ENCODE results near the gene CENPK.
"Not testable (repeated sequence)": the region's sequence is repeated elsewhere in the genome, so short reads cannot be mapped to it uniquely, and the experiment has no call there.

Gene CENPK, protein sequence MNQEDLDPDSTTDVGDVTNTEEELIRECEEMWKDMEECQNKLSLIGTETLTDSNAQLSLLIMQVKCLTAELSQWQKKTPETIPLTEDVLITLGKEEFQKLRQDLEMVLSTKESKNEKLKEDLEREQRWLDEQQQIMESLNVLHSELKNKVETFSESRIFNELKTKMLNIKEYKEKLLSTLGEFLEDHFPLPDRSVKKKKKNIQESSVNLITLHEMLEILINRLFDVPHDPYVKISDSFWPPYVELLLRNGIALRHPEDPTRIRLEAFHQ

DNA sequence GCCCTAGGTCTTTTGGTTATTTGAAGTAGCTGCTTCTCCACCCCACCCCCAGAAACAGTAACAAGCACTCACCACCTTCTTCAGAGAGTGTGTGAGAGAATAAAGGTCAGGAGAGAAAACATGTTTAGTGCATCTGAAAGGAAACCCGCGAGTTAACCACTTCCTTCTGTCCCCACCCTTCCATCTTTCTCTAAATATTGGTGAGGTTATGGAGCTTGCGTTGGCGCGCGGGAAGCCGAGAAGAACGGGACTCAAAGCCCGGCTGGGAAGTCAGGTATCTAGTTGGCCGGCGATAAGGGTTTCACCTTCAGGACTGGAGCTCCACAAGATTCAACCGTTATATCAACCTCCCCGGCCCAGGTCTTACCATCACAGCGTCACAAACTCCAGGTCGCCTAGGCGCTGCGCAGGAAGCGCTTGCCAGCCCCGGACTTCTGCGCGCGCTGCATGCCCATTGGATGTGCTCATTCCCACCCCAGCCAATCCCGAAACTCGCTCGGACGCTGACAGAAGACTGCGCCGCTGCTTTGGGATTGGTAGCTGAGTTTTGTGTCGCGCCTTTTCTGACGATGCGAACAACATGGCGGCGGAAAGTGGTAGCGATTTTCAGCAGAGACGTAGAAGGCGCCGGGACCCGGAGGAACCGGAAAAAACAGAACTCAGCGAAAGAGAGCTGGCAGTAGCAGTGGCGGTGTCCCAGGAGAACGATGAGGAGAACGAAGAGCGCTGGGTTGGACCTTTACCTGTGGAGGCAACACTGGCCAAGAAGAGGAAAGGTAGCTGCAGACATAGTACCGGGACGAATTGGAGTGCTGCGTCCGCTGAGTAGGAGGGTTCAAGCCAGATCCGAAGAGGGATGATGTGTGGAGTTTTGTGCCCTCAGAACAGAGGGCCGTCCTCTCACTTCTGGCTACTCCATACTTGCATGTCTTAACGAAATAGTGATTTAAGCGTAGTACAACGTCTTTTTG, at the start of gene CENPK, which contains the start of gene PPWD1:
Gene CENPK (minus strand): TSS at position 438 of the 971 bp plus-strand sequence. CDS start 8,261 bp downstream, outside the sequence.
Gene PPWD1 (plus strand): TSS at position 566 of the 971 bp plus-strand sequence. CDS start 15 bp downstream, at position 581.
- peak; percentile 99 for DNase-seq

DNA sequence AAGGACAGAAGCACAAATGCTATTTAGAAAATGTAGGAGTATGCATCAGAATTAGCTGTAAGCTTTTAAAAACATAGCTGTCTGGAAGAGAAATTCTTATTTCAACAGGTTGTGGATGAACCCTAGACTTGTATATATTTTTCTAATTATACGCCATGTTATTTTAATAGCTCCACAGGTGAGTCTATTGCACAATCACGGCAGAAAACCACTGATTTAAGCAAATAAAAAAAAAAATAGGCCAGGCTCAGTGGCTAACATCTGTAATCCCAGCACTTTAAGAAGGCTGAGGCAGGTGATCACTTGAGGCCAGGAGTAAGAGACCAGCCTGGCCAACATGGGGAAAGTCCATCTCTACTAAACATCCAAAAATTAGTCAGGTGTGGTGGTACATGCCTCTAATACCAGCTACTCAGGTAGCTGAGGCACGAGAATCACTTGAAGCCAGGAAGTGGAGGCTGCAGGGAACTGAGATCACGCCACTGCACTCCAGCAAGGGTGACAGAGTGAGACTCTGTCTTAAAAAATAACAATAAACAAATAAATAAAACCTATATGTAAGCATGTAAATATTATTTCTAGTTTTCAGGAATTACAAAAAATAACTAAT, 49.4 kb upstream of the CENPK start:
- no peak for DNase-seq

DNA sequence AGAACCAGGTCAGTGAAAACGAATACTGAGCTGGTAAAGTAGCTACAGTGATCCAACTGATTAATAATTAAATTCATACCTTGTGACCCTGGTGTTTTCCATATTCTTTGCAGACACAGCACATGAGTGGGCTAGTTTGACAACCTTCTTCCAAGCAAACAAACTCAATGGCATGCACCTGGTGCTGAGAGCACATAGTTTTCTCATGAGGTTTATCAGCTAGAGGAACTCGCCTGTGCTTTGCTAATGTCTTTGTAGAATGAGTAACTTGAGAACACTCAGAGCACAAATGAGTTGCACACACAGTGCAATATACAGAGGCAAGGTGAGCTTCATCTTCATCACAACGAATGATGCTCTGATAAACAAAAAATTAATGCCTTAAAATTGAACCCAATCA, 48.6 kb upstream of the CENPK start:
- DNase-seq = no peak

DNA sequence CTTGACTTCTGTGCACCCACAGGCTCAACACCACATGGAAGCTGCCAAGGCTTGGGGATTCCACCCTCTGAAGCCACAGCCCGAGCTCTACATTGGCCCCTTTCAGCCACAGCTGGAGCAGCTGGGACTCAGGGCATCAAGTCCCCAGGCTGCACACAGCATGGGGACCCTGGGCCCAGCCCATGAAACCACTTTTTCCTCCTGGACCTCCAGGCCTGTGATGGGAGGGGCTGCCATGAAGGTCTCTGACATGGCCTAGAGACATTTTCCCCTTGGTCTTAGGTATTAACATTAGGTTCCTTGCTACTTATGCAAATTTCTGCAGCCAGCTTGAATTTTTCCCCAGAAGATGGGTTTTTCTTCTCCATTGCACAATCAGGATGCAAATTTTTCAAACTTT, 38.8 kb upstream of the CENPK start:
- DNase-seq = not testable (repeated sequence)

DNA sequence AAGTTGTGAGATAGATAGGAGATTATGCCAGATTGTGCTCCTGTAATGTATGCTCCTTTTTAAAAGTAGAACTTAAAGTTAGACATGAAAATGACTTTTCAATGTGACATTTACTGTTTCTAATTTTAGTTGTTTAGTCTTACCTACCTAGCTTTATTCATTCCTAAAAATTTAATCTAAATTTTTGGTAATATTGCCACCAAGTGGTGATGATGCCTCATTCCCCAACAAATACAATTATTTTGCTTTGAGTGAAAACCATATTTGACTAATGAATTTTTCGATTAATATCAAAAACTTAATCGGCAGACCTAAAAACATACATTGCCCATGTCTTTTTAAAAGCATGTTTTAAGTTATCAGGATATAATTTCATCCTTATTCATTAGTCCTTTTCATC, 25.7 kb upstream of the CENPK start:
- no peak for DNase-seq

DNA sequence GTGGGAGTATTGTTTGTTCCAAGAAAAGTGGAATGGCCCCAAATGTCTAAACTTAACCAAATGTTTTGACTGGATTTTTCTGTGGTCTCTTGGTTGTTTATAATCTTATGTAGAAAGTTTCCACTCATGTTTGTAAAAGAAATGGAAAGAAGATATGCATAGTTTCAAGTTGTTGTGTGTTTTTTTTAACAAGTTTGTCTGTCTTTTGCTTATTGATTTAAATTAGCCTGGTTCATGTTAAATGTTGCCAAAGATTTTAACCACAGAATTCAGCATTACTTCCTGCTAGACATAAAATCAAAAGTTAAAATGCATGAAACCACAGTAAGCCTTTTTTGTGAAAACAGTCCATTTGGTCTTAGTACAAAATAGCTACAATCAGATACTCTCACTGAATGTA, 14.2 kb upstream of the CENPK start:
- peak; percentile 9 for DNase-seq

DNA sequence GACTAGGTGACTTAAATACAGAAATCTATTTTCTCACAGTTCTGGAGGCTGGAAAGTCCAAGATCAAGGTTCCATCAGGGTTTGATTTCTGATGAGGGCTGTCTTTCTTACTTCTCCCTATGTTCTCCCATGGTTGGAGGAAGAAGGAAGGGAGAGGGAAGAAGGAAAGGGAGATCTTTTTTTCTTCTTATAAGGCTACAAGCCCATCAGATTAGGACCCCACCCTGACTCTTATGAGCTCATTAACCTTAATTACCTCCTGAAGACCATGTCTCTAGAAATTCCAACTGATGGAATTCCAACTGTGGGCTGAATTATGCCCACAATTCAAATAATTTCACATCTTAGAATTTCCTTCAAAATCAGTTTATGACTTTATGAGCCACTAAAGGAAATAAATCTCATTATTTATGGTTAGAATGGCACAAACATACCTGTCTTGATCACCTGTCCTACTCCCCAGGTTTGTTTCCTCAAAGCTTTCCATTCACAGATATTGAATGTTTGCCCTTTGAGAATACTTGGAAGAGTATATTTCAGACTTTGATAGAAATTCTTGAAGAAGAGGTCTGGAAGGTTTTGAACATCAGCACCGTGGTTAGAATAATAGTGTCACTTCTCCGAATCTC, 7.7 kb upstream of the CENPK start:
- no peak for DNase-seq

DNA sequence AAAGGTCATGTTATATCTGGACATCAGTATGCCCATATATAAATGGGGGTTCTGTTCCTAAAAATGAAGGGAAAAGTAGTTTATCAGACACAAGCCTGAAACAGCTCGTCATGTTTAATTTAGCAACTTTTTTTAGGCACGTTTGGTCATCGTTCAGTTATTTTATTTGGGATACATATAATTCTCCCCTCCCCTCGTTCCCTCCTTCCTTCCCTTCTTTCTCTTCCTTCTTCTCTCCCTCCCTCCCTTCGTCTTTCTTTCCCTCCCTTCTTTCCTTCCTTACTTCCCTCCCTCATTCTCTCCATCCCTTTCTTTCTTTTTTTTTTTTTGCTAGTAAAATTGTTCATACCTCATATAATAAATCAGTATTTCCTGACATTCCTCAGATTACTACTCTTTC, 3.5 kb upstream of the CENPK start:
- no peak for DNase-seq

DNA sequence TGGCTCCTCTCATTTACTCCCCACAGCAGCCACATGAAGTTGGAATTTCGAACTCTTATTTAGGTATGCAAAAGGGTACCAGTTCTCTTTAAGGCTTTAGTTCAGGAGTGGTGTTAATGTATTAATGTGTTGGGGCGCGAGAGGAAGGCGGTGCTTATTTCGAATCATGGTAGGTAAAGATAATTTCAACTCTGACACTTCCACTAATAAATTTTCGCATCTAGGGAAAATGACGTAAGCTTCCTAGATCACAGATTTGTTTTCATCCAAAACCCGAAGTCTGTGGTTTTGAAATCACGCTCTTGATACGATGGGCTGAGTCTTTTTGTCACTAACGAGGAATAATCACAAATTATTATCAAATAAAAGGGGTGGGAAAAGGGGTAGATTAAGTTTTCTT, 809 bp upstream of the CENPK start:
- no peak for DNase-seq

DNA sequence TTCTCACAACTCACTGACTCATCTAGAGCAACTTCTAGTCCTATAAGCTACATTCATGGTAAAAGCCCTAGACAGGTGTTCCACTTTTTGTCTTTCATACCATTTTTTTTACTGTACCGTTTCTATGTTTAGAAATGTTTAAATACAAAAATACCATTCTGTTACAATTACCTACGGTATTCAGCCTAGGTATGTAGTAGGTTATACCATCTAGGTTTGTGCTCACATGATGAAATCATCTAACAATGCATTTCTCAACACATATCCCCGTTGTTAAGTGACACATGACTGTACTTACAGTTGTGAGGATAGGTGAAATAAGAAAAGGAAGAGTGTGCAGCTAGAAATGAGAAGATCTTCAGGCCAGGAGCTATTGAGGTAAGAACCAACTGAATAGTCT, 6.2 kb downstream of the CENPK start:
- no peak for DNase-seq

DNA sequence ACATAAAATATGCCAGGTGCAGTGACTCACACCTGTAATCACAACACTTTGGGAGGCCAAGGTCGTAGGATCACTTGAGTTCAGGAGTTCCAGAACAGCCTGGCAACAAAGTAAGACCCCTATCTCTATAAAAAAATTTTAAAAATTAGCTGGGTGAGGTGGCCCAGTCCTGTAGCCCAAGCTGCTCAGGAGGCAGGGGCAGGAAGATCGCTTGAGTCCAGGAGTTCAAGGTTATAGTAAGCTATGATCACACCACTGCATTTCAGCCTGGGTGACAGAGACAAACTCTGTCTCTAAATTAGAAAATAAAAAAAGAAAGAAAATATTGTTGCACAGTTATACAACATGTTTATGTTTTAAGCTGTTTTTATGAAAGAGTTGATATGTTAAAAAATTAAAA, 6.8 kb downstream of the CENPK start:
- DNase-seq = no peak

DNA sequence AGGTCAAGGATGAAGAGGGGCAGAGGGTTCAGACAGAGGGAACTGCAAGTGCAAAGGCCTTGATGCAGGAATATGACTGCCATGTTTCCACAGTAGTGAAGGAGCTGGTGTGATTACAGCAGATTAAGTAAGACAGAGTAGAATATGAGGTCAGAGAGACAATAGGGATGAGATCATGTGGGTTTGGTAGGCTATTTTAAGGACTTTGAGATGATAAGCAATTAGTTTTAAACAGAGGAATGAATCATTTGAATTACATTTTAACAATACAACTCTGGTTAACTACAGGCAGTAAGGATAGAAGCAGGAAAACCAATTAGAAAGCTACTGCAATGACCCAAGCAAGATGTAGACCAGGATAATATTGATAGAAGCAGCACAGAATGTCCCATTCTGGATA, 7.7 kb downstream of the CENPK start:
- no peak for DNase-seq

DNA sequence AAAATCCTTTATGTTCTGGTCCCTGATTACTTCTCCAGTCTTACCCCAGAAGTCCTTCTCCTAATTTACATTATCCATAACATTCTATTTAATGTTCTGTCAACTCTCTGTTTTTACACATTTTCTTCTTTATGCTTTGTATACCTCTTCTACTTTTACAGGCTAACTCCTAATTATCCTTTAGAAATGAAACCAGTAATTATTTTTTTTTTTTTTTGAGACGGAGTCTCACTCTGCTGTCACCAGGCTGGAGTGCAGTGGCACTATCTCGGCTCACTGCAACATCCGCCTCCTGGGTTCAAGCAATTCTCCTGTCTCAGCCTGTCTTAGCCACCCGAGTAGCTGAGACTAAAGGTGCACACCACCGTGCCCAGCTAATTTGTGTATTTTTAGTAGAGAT, 9.0 kb downstream of the CENPK start:
- no peak for DNase-seq

DNA sequence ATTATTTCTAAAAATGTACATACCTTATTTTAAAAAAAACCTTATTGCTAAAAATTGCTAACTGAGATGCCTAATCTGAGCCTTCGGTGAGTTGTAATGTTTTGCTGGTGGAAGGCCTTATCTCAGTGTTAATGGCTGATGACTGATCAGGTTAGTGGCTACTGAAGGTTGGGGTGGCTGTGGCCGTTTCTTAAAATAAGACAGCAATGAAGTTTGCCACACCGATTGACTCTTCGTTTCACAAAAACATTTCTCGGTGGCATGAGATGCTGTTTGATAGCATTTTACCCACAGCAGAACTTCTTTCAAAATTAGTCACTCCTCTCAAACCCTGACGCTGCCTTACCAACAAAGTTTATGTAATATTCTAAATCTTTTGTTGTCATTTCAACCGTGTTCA, 14.7 kb downstream of the CENPK start:
- no peak for DNase-seq

DNA sequence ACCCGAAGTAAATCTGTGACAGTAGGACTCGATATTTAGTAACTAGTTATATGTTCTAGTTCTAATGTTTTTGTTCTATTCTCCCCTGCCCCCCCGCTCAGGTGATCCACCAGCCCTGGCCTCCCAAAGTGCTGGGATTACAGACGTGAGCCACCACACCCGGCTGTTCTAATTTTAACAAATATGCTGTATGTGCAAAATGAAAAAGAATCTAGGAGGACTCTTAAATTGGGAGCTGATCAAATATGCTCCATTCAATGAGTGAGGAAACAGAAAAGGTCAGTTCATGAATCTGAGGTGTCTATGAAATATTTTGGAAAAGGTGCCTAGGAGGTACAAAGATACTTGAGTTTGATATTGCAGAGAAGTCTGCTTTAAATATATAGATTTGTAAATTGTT, 16.8 kb downstream of the CENPK start:
- no peak for DNase-seq

DNA sequence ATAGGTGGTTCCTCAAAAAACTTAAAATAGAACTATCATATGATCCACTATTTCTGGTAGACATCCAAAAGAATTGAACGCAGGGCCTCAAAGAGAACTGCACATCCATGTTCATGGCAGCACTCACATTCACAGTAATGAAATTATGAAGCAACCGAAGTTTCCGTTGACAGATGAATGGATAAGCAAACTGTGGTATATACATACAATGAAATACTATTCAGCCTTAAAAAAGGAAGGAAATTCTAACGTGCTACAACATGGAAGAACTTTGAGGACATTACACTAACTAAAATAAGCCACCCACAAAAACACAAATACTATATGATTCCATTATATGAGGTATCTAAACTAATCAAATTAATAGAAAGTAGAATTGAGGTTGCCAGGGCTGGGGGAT, 18.5 kb downstream of the CENPK start:
- DNase-seq = no peak

DNA sequence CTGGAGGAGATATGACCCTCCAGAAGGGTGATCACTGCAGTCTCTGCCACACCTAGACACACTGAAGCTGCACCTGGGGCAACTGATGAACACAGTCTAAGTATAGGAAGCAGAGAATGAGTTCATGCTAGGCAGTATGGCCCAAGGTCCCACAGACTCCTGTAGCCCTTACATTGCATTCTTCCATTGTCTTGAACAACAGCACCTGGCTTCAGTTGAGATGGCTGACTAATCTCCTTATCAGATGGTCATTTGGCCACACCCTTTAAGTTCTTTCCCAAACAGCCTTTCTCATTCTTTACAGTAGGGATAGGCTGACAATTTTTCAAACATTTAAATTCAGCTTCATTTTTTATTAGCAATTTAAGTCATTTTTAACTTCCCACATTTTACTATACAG, 23.1 kb downstream of the CENPK start:
- no peak for DNase-seq

DNA sequence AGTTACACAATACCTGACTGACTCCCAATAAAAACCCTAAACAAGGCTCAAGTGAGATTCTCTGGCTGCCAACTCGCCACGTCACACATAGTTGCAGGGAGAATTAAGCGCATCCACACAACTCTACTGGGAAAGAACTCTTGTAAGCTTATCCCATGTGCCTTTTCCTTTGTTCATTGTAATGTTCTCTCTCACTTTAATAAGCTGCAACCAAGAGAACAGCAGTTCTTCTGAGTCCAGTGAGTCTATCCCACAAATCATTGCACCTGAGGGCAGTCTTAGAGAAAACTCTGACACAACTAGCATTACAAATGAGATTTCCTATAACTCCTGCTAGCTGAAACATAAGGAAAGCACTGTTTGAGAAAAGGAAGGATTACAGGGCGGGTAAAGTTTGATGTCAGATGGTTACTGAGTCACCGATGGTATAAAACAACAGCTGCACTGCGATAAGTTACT, 27.4 kb downstream of the CENPK start:
- DNase-seq = no peak

DNA sequence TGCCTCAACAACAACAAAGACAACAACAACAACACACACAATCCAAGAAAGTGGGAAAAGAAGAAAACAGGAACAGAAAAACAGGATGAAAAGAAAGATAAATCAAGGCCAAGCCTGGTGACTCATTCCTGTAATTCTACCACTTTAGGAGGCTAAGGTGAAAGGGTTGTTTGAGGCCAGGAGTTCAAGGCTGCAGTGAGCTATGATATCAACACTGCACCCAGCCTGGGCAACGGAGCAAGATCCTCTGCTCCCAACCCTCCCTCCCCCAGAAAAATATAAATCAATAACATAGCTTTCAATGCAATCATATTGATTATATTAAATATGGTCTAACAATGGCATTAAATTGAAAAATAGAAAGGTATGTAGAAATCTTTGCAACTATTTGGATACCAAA, 32.1 kb downstream of the CENPK start:
- DNase-seq = no peak

DNA sequence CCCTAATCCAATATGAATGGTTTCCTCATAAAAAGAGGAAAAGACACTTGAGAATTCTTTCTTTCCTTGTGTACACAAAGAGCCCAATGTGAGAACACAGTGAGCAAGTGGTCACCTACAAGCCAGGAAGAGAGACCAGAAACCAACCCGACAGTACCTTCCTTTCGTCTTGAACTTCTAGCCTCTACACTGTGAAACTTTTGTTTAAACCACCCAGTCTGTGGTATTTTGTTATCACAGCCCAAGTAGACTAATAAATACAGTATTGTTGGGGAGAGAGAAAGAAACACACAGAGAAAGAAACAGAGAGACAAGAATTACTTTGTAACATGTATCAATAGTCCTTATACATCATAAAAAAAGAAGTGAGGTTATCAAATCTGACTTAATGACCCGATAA, 37.2 kb downstream of the CENPK start:
- no peak for DNase-seq

DNA sequence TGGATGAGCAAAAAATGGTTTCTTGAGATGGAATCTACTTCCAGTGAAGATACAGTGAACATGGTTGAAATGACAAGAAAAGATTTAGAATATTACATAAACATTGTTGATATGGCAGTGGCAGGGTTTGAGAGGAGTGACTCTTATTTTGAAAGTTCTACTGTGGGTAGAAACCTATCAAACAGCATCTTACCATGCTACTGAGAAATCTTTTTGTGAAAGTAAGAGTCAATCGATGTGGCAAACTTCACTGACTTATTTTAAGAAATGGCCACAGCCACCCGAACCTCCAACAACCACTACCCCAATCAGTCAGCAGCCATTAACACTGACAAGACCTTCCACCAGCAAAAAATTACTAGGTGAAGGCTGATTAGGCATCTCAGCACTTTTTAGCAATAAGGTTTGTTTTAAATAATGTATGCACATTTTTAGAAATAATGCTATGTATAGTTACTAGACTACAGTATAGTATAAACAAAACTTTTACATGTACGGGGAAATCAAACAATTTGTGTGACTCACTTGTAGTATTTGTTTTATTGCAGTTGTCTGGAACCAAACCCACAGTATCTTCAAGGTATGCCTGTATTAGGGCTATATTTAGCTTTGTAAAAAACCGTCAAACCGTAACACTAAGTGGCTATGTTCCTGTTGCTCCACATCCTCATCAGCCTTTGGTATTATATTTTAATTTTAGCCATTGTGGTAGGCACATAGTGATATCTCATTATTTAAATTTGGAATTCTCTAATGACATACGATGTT, 50.6 kb downstream of the CENPK start:
- DNase-seq = no peak

DNA sequence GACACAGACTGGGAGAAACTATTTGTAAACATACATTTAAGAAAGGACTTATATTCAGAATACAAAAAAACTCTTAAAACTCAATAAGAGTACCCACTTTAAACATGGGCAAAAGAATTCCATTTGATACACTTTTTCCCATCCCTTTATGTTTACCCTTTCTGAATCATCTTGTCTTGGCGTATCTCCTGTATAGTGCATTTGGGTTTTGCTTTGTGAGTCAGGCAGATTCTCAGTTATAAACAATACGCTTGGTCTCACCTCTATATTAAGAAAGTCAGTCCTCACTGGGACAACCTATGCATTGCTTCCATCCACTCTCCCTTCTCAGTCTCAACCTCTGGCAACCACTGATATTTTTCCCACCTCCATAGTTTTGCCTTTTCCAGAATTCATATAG, 54.0 kb downstream of the CENPK start:
- DNase-seq = no peak

All from eye (tissue), 1 donor.